ENCODE measurements around the gene TPM2.
A peak's percentile ranks its signal among the peaks of the same experiment; 100 is the strongest.
"Not testable (repeated sequence)": the region's sequence is repeated elsewhere in the genome, so short reads cannot be mapped to it uniquely, and the experiment has no call there.

TPM2 gene

DNA sequence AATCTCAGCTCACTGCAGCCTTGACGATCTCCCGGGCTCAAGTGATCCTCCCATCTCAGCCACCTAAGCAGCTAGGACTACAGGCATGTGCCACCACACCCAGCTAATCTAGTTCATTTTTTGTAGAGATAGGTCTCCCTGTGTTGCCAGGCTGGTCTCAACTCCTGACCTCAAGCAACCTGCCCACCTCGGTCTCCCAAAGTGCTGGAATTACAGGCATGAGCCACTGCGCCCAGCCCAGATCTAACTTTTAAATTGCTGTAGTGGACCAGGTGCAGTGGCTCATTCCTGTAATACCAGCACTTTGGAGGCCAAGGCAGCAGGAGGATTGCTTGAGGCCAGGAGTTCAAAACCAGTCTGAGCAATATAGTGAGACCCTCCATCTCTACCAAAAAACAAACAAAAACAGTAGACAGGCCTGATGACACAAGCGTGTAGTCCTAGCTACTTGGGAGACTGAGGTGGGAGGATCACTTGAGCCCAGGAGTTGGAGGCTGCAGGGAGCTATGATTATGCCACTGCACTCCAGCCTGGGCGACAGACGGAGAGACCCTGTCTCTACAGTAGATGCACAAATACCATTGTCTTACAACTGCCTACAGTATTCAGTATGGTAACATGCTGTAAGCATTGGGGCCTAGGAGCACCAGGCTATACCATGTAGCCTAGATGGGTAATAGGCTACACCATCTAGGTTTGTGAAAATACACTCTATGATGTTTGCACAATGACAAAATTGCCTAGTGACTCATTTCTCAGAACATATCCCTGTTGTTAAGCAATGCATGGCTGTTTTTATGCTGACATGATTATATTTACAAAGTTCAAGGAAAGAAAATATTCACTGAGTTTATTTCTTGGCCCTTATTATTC lies 37.5 kb downstream of the TPM2 start:
- peak; percentile 46 for DNase-seq

DNA sequence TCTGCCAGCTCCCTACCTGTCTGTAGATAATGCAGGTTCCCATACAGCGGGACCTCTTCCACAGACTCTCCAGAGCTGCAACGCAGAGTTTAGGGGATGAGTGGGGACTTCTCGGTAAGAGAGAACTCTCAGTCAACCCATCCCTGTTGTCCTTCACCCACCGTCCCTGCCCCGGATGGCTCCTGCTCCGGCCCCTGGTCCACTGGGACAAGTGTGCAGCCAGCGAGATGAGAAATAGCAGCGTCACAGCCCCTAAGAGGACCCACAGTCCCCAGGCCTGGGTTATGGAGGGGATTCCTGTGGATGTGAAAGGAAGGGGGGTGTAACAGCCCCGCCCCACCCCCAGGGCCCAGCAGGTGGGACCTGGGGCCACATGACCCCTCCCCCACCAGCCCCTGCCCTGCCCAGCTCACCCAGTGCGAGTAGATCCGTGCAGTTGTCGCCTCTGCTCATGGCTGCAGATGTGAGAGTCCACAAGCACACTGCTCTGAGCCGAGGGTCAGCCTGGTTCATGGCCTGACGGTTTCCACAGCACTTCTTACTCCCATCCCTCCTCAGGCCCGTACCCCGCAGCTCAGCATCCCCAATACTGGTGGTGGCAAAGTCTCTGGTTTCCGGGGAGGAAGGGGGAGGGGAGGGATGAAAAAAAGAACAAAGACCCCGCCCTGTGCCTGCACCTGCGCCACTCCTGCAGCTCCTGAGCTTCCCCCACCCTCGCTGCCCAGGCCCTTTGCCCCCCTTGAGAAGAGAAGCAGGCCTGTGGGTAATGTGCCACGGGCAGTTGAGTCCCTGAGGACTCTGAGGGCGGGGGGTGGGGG lies 39.2 kb downstream of the TPM2 start, which contains the start of gene SIT1:
Gene SIT1 (minus strand): TSS at position 591 of the 818 bp plus-strand sequence. CDS start 78 bp downstream, at position 513.
- no peak for DNase-seq

DNA sequence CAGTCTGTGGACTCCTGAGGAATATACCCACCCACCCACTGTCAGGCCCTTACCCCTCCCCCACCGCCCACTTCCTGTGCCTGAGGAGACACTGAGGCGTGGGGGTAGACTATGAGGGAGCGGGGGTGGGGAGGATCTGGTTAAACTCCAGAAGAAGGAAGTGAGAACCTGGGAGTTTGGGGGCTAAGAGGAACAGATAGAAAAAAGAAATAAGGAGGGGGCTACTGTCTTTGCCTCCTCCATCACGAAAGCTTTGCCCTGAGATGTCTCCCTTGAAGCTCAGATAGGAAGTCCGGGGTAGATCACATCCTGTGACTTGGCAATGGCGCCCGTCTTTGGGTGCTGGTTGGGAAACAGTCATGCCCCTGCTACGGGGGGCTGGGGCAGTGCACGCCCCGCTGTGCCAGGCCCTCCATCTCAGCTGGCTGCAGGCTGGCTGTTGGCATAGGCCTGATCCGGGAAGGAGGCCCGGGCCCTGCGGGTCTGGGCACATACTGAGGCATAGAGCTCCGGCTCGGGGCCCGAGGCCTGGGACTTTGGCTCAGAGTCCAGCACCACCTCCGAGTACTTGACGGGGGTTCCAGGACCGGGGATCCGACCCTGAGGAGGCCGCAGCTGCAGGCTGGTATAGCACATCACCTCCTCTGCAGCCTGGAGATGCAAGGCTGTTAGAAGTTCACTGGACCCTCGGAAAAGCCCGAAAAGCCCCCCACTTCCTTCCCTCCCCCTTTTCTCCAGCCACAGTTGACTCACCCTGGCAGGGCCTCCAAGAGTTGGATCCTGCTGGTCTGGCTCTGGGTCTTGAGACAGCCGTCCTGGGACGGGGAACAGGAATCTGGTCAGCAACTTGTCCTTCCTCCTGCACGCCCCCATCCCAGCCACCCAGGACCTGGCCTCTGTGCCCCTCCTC lies 40.0 kb downstream of the TPM2 start:
- no peak for DNase-seq

DNA sequence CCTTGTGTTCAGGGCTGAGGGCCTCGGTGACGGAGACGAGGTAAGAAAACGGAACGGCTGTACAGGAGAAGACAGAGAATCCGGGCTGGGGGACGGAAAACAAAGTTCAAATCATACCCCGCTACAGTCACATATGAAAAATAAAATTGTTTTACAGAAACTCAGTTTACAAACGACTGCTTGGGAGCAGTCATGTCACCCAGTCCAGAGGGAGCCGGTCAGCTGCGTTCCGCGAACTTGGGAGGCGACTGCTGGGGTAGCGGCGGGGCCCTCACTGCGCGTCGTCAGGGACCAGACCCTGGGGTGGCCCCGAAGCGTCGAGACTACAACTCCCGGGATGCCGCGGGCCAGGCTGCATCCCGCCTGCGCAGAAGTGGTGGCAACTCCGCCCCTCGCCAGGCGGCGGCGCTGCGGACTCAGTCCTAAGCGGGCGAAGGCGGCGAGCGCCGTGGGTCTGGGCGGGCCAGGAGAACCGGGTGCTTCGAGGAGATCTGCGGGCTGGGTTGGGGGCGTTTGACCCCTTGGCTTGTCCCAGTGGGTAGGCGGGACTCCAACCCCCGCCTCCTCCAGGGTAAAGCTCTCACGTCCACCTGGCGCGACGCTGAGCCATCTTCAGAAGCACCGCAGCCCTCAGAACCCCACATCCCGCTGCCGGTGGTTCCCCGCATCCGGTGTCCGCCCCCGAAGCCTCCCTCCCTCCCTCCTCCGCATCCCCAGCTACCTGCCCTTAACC lies 43.0 kb downstream of the TPM2 start:
- DNase-seq, result peak; percentile 82

DNA sequence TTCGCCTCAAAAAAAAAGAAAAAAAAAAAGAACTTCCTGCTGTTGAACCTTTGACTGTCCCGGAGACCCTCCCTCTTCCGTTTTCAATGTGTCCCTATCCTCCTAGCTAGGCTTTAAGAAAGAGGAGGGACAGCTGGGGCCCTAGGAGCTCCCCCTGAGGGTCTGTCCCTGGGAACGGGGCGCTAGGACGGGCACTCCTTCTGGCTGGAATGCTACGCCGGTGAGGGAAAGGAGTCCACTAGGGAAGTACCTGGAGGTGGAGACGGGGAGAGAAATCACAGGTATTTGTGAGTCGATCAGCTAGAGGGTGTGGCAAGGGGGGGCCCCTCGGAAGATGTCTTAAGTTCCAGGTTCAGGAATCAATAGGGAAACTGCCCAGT lies 43.6 kb downstream of the TPM2 start:
- DNase-seq, result peak; percentile 32

DNA sequence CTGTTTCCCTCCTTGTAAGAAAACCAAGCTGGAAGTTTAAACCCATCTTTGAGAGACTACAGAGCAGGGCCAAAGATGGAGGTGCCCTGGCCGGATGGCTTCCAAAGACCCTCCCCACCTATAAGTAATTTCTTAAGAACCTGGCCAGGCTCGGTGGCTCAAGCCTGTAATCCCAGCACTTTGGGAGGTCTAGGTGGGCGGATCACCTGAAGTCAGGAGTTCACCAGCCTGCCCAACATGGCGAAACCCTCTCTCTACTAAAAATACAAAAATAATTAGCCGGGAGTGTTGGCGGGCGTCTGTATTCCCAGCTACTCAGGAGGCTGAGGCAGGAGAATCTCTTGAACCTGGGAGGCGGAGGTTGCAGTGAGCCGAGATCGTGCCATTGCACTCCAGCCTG lies 44.0 kb downstream of the TPM2 start:
- DNase-seq, result not testable (repeated sequence)

DNA sequence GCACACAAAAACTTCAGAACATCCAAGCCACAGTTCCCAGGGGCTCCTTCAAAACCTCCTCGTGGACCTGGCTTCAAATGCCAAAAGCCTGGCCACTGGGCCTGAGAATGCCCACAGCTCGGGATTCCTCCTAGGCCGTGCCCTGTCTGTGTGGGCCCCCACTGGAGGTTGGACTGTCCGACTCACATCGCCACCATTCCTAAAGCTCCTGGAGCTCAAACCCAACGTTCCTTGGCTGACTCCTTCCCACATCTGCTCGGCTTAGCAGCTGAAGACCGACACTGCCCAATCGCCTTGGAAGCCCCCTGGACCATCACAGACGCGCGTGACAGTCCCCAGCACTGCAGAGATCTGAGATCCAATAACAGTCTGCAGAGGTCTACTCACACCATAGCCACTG lies 46.7 kb downstream of the TPM2 start:
- DNase-seq, result no peak

DNA sequence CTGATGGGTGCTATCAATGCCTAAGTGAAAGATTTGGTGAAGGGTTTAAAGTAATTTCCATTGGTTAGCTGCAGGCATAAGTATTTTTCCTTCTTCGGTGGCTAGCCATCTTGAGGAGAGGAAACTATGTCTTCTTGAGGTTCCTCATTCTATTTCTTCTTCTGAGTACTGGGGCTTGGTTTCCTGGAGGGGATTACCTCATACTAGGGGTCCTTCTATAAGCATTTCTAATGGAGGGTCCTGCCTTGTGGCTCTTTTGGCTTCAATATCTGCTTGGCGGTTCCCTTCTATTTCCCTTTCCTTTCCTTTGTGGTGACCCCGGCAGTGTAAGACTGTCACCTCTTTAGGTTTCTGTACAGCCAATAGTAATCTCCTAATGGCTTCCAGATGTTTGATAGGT lies 48.2 kb downstream of the TPM2 start:
- not testable (repeated sequence) for DNase-seq

DNA sequence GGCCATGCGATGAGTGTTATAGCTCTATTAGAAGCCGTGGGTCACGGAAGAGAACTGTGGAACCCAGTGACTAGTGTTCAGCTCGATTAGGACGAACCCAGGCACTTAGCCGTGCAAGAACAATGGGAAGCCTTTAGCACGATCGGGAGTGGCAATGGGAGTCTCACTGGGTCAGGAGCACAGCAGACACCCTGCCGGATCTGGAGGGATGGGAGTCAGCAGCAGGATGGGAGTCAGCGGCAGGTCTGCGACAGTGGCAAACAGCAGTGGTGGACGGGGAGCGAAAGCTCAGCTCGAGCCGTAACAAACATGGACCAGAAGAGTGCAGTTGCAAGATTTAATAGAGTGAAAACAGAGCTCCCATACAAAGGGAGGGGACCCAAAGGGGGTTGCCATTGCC lies 49.3 kb downstream of the TPM2 start:
- not testable (repeated sequence) for DNase-seq

DNA sequence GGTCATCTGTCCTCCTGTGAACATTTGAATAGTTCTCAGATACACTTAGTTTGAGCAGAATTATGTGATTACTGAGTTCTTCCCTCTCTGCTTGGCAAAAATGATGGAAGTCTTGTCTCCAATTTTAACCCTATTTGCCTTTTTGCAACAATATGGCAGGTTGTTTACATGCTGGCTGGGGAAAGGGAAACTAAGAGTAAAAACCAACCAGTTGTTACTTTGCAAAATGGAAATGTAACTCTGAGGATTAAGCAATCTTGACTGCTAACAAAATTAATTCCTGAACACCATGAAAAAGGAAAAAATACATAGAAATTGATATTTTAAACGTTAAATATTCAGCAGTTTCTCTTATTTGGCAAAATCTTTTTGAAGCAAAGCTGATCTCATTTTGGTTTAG lies 50.1 kb downstream of the TPM2 start:
- DNase-seq, result no peak

DNA sequence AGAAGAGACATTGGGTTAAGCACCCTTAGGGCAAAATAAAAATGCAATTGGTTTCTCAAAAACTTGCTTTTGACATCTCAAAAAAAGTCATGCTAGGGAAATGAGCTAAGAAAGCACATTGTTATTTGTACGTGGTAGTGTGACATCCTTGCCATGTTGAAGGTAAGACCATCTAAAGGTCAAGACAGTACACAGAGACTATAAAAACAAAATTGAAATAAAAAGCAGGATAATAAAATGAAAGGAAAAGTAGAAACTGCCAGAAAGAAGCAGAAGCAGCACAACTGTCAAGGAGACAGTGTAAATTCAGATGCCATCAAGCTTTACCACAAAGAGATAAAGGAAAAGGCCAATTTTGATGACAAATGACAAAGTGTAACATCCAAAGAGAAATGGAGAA lies 50.5 kb downstream of the TPM2 start:
- not testable (repeated sequence) for DNase-seq

DNA sequence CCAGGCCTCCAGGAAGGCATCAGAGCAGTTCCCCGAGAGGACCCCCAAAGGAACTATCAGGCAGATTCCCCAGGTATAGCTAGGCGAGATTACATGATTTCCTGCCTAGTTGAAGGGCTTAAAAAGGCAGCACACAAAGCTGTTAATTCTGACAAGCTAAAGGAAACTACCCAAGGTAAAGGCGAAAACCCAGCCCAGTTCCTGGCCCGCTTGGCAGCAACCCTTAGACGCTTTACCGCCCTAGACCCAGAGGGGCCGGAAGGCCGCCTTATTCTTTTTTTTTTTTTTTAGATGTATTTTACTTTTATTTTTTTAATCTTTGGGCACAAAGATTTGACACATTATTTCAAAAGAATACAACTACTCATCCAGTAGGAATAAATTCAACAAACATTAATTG lies 51.0 kb downstream of the TPM2 start:
- DNase-seq, result not testable (repeated sequence)

DNA sequence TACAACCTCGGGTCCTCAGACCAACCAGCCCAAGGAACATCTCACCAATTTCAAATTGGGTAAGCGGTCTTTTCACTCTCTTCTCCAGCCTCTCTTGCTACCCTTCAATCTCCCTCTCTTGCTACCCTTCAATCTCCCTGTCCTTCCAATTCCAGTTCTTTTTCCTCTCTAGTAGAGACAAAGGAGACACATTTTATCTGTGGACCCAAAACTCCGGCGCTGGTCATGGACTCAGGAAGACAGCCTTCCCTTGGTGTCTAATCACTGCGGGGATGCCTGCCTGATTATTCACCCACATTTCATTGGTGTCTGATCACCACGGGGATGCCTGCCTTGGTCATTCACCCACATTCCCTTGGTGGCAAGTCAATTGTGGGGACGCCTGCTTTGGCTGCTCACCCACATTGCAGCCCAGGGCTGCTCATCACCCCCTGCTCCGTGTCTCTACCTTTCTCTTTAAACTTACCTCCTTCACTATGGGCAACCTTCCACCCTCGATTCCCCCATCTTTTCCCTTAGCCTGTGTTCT lies 52.2 kb downstream of the TPM2 start:
- not testable (repeated sequence) for DNase-seq

DNA sequence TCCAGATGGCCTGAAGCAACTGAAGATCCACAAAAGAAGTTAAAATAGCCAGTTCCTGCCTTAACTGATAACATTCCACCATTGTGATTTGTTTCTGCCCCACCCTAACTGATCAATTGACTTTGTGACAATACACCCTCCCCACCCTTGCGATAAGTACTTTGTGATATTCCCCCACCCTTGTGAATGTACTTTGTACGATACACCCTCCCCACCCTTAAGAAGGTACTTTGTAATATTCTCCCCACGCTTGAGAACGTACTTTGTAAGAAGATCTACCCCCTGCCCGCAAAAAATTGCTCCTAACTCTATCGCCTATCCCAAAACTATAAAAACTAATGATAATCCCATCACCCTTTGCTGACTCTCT lies 52.9 kb downstream of the TPM2 start:
- DNase-seq, result not testable (repeated sequence)

DNA sequence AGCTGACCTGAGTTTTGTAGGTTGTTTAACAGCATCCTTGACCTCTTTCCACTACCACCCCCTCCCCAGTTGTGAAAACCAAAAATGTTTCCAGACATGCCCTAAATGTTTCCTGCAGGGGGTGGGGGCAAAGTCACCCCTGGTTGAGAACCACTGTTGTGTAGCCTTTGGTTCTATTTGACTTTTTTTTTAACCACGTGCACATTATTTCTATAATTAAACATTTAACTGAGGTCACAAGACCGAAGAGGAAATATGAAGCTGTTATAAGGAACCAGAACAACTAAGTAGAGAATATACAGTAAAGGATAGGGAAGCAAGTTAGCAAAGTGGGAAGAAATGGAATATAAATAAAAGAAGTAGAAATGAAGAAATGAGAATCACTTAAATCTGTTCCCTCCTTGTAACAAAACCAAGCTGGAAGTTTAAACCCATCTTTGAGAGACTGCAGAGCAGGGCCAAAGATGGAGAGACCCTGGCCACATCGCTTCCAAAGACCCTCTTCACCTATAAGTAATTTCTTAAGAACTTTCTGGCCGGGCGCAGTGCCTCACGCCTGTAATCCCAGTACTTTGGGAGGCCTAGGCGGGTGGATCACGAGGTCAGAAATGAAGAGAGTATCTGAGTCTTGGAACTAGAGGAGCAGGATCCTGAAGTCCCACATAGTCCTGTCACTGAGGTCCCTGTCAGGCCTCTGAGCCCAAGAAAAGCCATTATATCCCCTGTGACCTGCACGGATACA lies 53.4 kb downstream of the TPM2 start:
- DNase-seq, result no peak

DNA sequence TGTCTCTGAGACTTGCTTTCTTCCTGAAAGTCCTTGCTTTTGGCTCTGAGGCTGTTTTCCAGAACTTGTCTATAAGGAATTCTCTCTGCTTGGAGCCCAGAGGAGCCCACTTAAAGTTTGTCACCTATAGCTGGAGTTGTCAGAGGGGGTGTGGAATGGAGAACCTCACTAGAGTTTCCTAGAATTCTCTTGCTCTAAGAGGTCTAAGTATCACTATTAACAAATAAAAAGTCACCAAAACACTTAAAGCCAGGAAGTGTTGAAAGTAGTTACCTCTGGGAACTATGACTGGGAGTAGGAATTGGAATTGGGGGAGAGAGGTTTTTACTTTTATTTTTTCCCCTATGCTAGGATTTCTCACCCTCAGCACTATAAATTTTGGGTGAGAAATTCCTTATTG lies 54.0 kb downstream of the TPM2 start:
- DNase-seq, result no peak
